Right kidney (tissue), 9 donors: ENCODE results near the gene INO80E.
"Not testable (repeated sequence)": the region's sequence is repeated elsewhere in the genome, so short reads cannot be mapped to it uniquely, and the experiment has no call there.

Source experiments
- DNase-seq: peaks from one replicate; pipeline ENCODE4 v3.0.0-alpha.2; 2016
- long read RNA-seq, 8 donors: transcript quantifications; one replicate each; lab custom pipeline, GENCODE V29; 2026

The INO80E gene
- long read RNA-seq, donor 1, transcript INO80E-207 (7 exons, 2,103 nt): major isoform, 13 of 34 reads
- long read RNA-seq, donor 1, transcript INO80E-214 (6 exons, 515 nt): minor isoform, 8 of 34 reads
- long read RNA-seq, donor 1, transcript INO80E-201 (6 exons, 1,489 nt): minor isoform, 6 of 34 reads
- long read RNA-seq, donor 1, partial matches to known transcripts: 5 of 34 reads
- long read RNA-seq, donor 1, other reads (novel, unspliced or antisense): 0 of 34 reads
- long read RNA-seq, donor 2, transcript INO80E-201 (6 exons, 1,489 nt): minor isoform, 6 of 14 reads
- long read RNA-seq, donor 2, transcript INO80E-207 (7 exons, 2,103 nt): major isoform, 7 of 14 reads
- long read RNA-seq, donor 2, partial matches to known transcripts: 0 of 14 reads
- long read RNA-seq, donor 2, other reads (novel, unspliced or antisense): 0 of 14 reads
- long read RNA-seq, donor 3, partial matches to known transcripts: 0 of 14 reads
- long read RNA-seq, donor 3, other reads (novel, unspliced or antisense): 7 of 14 reads
- long read RNA-seq, donor 4, transcript INO80E-207 (7 exons, 2,103 nt): major isoform, 17 of 32 reads
- long read RNA-seq, donor 4, transcript INO80E-214 (6 exons, 515 nt): minor isoform, 7 of 32 reads
- long read RNA-seq, donor 4, partial matches to known transcripts: 5 of 32 reads
- long read RNA-seq, donor 4, other reads (novel, unspliced or antisense): 0 of 32 reads
- long read RNA-seq, donor 5, transcript INO80E-207 (7 exons, 2,103 nt): major isoform, 10 of 18 reads
- long read RNA-seq, donor 5, transcript INO80E-201 (6 exons, 1,489 nt): minor isoform, 5 of 18 reads
- long read RNA-seq, donor 5, partial matches to known transcripts: 0 of 18 reads
- long read RNA-seq, donor 5, other reads (novel, unspliced or antisense): 0 of 18 reads
- long read RNA-seq, donor 6, transcript INO80E-207 (7 exons, 2,103 nt): major isoform, 10 of 27 reads
- long read RNA-seq, donor 6, partial matches to known transcripts: 5 of 27 reads
- long read RNA-seq, donor 6, other reads (novel, unspliced or antisense): 0 of 27 reads
- long read RNA-seq, donor 7: 0 reads
- long read RNA-seq, donor 8, transcript INO80E-207 (7 exons, 2,103 nt): major isoform, 11 of 20 reads
- long read RNA-seq, donor 8, partial matches to known transcripts: 0 of 20 reads
- long read RNA-seq, donor 8, other reads (novel, unspliced or antisense): 0 of 20 reads

- DNase-seq: no peak
Measured at GRCh38 chr16:29995911-29996765, at the start of gene INO80E. INO80E (plus strand) TSS chr16:29996241; CDS start chr16:29996311, 70 bp downstream.

DNA sequence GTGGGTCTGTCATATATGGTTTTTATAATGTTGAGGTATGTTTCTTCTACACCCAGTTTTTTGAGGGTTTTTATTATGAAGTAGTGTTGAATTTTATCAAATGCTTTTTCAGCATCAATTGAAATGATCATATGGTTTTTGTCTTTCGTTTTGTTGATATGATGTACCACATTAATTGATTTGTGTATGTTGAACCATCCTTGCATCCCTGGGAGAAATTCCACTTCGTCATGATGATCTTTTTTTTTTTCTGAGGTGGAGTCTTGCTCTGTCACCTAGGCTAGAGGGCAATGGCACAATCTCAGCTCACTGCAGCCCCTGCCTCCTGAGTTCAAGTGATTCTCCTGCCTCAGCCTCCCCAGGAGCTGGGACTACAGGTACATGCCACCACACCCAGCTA, 48.1 kb upstream of the INO80E start:
- DNase-seq: no peak

DNA sequence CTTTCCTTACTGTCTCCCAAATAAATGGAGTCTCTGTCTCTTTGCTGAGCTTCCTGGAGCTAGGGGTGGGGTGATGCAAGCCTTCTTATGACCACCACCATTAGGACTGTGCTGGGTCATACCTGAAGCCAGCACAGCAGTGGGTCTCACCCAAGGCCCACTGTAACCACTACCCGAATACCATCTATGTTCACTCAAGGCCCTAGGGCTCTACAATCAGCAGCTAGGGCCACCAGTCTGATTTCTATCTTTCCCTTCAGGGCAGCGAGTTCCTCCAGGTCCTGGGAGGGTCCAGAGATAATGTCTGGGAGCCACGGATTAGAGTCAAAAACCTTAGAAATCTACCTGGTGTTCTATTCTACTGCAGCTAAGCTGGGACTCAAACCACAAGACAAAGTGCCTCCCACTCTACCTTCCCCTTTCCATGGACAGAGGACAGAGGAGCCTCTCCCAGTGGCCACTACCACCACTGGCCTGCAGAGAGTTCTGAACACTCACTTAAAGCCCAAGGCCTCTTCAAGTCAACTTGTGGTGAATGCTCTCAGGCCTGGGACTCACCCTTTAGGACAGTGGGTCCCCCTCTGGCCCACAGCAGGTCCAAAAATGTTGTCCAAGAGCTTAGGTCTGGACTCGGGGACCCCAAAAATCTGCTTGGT, 45.1 kb upstream of the INO80E start:
- no peak for DNase-seq

- no peak for DNase-seq
Measured at GRCh38 chr16:29951625-29952365, 44.2 kb upstream of the INO80E start.

GRCh38 chr16:29958756-29959155, 37.3 kb upstream of the INO80E start:
- no peak for DNase-seq

GRCh38 chr16:29959293-29959692, 36.7 kb upstream of the INO80E start:
- no peak for DNase-seq

- DNase-seq: not testable (repeated sequence)
Measured at GRCh38 chr16:29959821-29960220, 36.2 kb upstream of the INO80E start.

- DNase-seq: no peak
Measured at GRCh38 chr16:29961127-29961478, 34.9 kb upstream of the INO80E start.

- DNase-seq: peak; percentile 99
Measured at GRCh38 chr16:29961479-29962343, 34.3 kb upstream of the INO80E start, which contains the start of gene TMEM219. TMEM219 (plus strand) TSS chr16:29962079; CDS start chr16:29963144, 1,065 bp downstream.

- DNase-seq: no peak
Measured at GRCh38 chr16:29962344-29962994, 33.6 kb upstream of the INO80E start.

DNA sequence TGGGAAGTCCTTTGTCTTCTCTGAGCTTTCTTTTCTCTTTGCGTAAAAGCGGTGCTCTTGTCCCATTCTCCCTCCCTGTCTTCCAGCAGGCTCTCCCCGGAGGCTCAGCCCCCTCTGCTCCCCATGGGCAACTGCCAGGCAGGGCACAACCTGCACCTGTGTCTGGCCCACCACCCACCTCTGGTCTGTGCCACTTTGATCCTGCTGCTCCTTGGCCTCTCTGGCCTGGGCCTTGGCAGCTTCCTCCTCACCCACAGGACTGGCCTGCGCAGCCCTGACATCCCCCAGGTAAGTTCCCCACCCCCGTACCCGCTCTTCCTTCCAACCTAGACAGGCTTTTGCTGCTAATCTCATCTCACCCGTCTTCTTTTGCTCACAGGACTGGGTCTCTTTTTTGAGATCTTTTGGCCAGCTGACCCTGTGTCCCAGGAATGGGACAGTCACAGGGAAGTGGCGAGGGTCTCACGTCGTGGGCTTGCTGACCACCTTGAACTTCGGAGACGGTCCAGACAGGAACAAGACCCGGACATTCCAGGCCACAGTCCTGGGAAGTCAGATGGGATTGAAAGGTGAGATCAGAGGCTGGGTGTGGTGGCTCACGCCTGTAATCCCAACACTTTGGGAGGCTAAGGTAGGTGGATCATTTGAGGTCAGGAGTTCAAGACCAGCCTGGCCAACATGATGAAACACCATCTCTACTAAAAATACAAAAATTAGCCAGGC, 32.9 kb upstream of the INO80E start:
- DNase-seq: no peak

DNA sequence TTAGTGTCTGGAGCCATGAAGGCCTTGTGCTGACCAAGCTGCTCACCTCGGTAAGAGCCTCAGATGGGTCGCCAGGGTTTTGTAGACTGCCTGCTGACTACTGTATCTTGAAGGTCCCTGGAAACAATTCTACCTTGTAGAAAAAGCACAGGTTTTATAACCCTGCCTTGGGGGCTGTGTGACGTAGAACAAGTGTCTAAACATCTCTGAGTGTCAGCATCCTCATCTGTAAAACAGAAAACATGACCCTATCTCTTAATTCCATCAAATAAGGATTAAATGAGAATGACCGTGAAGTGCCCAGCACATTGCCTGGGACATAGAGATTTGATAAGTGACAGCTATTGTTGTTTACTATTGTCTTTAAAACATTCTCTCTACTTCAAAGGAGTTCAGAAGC, 27.8 kb upstream of the INO80E start:
- DNase-seq: no peak

- no peak for DNase-seq
Measured at GRCh38 chr16:29971304-29971703, 24.7 kb upstream of the INO80E start.

GRCh38 chr16:29972500-29972899, 23.5 kb upstream of the INO80E start:
- DNase-seq: no peak

DNA sequence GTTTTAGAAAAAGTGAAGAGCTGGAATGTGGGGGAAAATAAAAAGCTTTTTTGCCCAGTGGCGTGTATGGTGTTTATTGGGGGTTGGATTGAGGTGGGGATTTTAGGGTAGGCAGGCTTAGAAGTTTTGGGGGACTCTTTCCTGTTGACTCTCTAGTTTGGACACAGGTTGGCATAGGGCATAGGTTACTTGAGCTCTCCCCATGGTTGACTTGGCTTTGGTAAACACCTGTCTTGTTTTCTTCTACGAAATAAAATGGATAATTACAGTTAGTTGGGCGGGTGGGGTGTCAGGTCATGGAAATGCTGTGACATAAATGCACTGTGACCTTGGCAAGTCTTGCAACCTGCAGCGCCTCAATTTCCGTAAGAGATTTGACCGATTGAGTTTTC, 23.1 kb upstream of the INO80E start:
- DNase-seq: no peak

DNA sequence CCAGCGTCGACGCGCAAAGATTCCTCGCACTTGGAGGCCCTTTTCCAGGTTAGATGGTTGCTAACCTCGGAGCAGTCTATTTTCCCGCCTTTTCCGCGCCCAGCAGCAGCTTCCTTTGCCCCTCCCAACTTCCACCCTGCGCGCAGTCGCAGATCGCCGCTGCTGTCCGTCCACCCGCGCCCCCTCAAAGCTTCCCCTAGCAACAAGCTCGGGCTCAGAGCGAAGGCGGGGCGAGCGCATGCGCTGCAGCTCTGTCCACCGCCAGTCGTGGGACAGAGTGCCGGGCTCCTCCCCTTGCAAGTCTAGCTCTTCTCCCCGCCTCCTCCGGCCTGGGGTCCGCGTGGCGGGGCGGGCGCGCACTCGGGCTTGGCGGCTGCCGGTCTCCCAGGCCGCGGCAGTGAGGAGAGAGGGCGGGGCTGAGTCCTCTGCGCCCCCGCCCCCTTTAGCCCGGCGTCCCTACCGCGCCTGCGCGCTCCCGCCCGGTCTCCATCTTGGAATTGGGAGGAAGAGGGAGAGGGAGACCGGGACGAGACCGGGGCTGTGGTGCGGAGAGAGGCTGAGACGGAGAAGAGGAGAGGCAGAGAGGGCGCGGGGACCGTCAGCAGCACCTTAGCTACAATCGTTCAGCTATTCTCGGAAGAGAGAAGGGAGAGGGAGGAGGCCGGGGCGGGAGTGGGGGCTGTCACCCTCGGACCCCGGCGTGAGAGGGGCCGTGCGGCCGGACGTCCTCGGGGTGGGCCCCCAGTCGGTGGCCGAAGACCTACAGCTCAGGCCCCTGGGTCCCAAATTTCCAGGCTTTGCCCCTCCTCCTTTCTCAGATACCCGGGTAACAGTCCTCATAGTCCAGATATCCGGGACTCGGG, 22.4 kb upstream of the INO80E start, which contains the start of gene TAOK2:
TSS of gene TAOK2 (plus strand) at position 485 of the 863 bp plus-strand sequence. CDS start 3,905 bp downstream, outside the sequence.
- peak; percentile 98 for DNase-seq
